ENCODE results near the gene NWD2.

DNA sequence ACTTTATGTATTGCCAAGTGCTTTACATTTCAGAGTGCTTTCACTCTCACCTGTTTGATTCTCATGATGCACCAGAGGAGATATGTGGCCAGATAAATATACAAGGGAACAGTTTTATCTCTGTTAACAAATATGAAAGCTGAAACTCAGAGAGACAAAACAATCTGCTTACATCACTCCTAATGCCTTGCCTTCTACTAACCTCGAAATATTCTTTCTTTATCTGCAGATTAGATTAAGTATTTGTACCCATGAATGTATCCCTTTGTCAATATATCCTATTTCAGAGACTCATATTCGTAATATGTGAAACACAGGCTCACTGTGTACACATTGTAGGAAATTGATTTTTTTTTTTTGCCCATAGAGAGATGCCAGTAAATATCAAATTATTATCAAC is 178.1 kb downstream of the NWD2 start:
- TF ChIP-seq POLR2A (IDR thresholded peaks at IDR 0.05) = no peak
- TF ChIP-seq, protein P1, sequence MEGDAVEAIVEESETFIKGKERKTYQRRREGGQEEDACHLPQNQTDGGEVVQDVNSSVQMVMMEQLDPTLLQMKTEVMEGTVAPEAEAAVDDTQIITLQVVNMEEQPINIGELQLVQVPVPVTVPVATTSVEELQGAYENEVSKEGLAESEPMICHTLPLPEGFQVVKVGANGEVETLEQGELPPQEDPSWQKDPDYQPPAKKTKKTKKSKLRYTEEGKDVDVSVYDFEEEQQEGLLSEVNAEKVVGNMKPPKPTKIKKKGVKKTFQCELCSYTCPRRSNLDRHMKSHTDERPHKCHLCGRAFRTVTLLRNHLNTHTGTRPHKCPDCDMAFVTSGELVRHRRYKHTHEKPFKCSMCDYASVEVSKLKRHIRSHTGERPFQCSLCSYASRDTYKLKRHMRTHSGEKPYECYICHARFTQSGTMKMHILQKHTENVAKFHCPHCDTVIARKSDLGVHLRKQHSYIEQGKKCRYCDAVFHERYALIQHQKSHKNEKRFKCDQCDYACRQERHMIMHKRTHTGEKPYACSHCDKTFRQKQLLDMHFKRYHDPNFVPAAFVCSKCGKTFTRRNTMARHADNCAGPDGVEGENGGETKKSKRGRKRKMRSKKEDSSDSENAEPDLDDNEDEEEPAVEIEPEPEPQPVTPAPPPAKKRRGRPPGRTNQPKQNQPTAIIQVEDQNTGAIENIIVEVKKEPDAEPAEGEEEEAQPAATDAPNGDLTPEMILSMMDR (IDR thresholded peaks at IDR 0.05) = no peak

Measured in adrenal gland (tissue), 5 donors.